AG04449 (cell line): ENCODE measurements around the gene SV2B.

Experiments
- CTCF ChIA-PET: fragments of 350-600 bp; formaldehyde crosslinking; extraction: SDS; loops from one replicate; lab custom pipeline; 2021; ENCODE audit warnings: antibody characterized with exemption; lab: Yijun Ruan, JAX
- POLR2A ChIA-PET: fragments of 400-600, 350-600 bp; formaldehyde crosslinking; extraction: SDS; loops from one replicate; lab custom pipeline; 2020; ENCODE audit warnings: antibody characterized with exemption, inconsistent platforms; lab: Yijun Ruan, JAX
- DNase-seq: peaks from one replicate; pipeline ENCODE4 v3.0.0-alpha.2; 2010; ENCODE audit warnings: low read depth, low spot score
- H3K4me3 ChIP-seq: 2 replicates; pipeline ENCODE4 v1.5.1; 2011; ENCODE audit warnings: low read depth, mild to moderate bottlenecking, control low read depth, low read length
- CTCF ChIP-seq: IDR thresholded peaks from one replicate; pipeline ENCODE4 v1.5.1; 2011; ENCODE audit warnings: mild to moderate bottlenecking, moderate library complexity, low read length, control low read depth, inconsistent platforms; ENCODE audit not compliant: insufficient read depth; ENCODE audit errors: missing control alignments

The SV2B gene

DNA sequence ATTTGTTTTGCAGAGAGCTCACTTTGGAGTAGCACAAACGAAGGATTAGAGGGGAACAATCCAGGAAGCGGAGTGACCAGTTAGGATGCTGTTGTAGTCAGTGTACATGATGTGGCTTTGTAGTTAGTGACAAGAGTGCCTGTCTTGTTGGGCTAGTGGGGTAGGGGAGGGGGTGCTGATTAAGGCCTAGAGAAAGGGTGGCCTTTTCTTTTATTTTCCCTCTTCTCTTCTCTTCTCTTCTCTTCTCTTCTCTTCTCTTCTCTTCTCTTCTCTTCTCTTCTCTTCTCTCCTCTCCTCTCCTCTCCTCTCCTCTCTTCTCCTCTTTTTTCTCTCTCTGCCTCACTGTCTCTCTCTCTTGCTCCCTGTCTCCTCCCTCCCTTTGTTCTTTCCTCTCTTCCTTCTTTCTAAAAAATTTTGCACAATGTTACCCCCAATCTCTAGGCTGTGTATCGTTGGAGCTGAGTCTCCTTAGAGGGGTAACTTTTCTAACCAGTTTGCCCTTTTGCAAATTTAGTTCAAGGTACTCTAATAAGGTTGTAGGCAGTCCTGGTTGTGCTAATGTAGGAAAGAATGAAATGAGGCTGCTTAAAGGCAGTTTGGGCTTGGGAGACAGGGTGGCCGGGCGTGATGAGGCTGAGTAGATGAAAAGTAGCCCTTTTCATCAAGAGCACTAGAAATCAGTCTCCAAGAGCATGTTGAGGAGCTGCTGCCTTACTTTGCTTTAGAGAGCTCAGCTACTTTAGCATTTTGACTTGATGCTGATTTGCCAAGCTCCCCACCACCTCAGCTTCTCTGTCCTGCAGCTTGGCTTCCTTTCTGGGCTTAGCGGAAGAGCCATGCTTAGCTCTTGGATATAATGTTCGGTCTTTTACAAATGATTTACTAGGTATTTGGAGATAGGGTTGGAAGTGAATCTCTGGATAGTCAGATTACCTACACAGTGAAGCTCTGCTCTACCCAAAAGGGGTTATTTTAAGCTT, 58.6 kb downstream of the SV2B start:
- DNase-seq, result no peak
- ChIA-PET POLR2A (no interaction called here), CTCF (no interaction called here)
- H3K4me3 ChIP-seq, result no peak overlapping the region
- no peak for TF ChIP-seq CTCF

- no peak for DNase-seq
- CTCF ChIA-PET, result no interaction called here
- POLR2A ChIA-PET, result no interaction called here
These were observed 65.8 kb downstream of the SV2B start for GRCh38 chr15:91165850-91166249.

DNA sequence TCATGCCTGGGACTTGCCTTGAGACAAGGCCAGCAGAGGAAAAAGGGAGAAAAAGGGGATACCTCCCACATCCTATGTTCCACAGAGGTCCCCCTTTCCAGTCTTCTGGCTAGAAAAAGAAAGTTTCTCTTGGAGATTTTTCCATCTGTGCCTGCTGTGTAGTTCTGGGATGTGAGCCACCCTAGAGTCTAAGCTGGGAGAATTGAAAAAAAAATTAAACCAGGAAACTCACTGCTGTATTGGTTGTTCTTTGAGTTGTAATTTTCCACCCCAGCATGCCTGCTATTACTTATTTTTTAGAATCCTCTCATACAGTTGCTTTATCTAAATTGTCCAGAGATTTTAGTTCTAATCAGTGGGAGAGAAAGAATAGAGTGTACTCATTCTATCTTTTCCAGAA, 68.4 kb downstream of the SV2B start:
- POLR2A ChIA-PET, result no interaction called here
- no peak overlapping the region for H3K4me3 ChIP-seq
- no peak for DNase-seq
- TF ChIP-seq CTCF, result no peak
- CTCF ChIA-PET, result no interaction called here

More at GRCh38 chr15:91165850-91166249, 65.8 kb downstream of the SV2B start:
- no peak overlapping the region for H3K4me3 ChIP-seq
- no peak for TF ChIP-seq CTCF

GRCh38 chr15:91171334-91171733, 71.3 kb downstream of the SV2B start:
- no peak for TF ChIP-seq CTCF
- CTCF ChIA-PET, result no interaction called here
- POLR2A ChIA-PET, result no interaction called here
- DNase-seq, result no peak
- no peak overlapping the region for H3K4me3 ChIP-seq

DNA sequence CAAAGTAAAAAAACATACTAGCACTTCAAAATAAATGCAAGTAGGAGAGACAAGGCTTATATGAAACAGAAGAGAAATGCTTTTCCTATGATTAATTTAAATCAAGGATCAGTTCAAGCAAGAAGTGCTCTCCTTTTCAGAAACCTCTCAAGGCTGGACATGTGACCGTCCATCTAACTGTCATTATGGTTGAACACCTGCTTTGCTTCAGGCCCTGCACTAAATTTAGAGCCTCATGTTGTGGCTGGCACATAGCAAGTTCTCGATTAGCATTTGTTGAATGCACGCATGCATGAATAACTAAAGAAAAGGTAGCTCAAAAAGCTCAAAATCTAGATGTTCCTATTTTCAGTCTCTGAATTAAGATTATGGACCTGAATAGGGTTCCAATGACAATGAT, 82.0 kb downstream of the SV2B start:
- no peak overlapping the region for H3K4me3 ChIP-seq
- ChIA-PET POLR2A (no interaction called here), CTCF (no interaction called here)
- DNase-seq, result no peak
- no peak for TF ChIP-seq CTCF

GRCh38 chr15:91183596-91183995, 83.5 kb downstream of the SV2B start:
- ChIA-PET CTCF (no interaction called here), POLR2A (no interaction called here)
- no peak for DNase-seq
- no peak for TF ChIP-seq CTCF
- no peak overlapping the region for H3K4me3 ChIP-seq
